Heart right ventricle (tissue), 16 donors: ENCODE data around the gene HOXA10. TPM values are rescaled to one million over a fixed set of nuclear protein-coding genes. Genes with fewer than 3 reads are reported as not detected.

ENCODE experiments used
- ATAC-seq, 8 donors: fragments of 200-7000 bp; cut with Tn5 transposase; one replicate each; pipeline ENCODE4 v1.9.1; 2020; ENCODE audit warnings: mild to moderate bottlenecking in 8 of 8, moderate library complexity in 8 of 8, moderate number of reproducible peaks in 1 of 8
- DNase-seq, 2 donors: peaks; one replicate each; pipeline ENCODE4 v3.0.0-alpha.2; 2020
- H3K27ac ChIP-seq, 10 donors: fragments of 200-600 bp; sonication (generic) in 2 of 10; one replicate each; pipeline versions ENCODE4 v1.5.0 to v1.8.0; 2020 to 2022; ENCODE audit warnings: mild to moderate bottlenecking in 3 of 10
- H3K27me3 ChIP-seq, 7 donors: fragments of 200-600 bp; one replicate each; pipeline ENCODE4 v1.8.0; 2021 to 2022; ENCODE audit warnings: mild to moderate bottlenecking in 2 of 7
- H3K36me3 ChIP-seq, 9 donors: fragments of 200-600 bp; sonication (generic) in 1 of 9; one replicate each; pipeline versions ENCODE4 v1.5.0 to v1.8.0; 2020 to 2022; ENCODE audit warnings: mild to moderate bottlenecking in 2 of 9
- H3K4me1 ChIP-seq, 9 donors: fragments of 200-600 bp; sonication (generic) in 1 of 9; one replicate each; pipeline versions ENCODE4 v1.5.0 to v1.8.0; 2020 to 2022; ENCODE audit warnings: mild to moderate bottlenecking in 4 of 9
- H3K4me3 ChIP-seq, 10 donors: fragments of 200-600 bp; sonication (generic) in 2 of 10; one replicate each; pipeline versions ENCODE4 v1.5.0 to v1.8.0; 2020 to 2022; ENCODE audit warnings: mild to moderate bottlenecking in 7 of 10, moderate library complexity in 2 of 10
- H3K9me3 ChIP-seq, 11 donors: fragments of 200-600 bp in 10 of 11; sonication (generic) in 2 of 11; one replicate each; pipeline versions ENCODE4 v1.5.0 to v1.8.0; 2013 to 2022; ENCODE audit warnings: mild to moderate bottlenecking in 2 of 11, control low read depth in 1 of 11, moderate library complexity in 1 of 11
- WGBS, 2 donors: extraction: QIAGEN DNeasy Blood & Tissue Kit; methylation state at CpG; one replicate each; pipeline ENCODE4 v1.1.7; 2013; ENCODE audit warnings: inconsistent platforms in 1 of 2; 5-methylcytosine and 5-hydroxymethylcytosine counted together
- intact Hi-C, 10 donors: fragments of 100-400 bp; cut with DNase I; formaldehyde crosslinking; loops; one replicate each; pipeline versions ENCODE4 v1.11.1 to v1.14.2; 2022
- polyA plus RNA-seq, 2 donors: library from polyadenylated mRNA; stranded (reverse); fragments of 200-250 nt; gene quantifications; one replicate each; pipeline ENCODE4 v1.2.3, GENCODE V29; 2013
- total RNA-seq, 10 donors: library from RNA; stranded (reverse); fragmentation: NEBNext Ultra II Directional in 3 of 10; extraction: Animal tissue kit (Norgen Biotek cat#: 25700) in 3 of 10; gene quantifications; one replicate each; pipeline versions ENCODE4 v1.2.1 to v1.2.4, GENCODE V29; 2021 to 2023
- TF ChIP-seq, protein P1 (sequence below), 9 donors: fragments of 200-600 bp; sonication (generic) in 2 of 9; IDR thresholded peaks; one replicate each; pipeline versions ENCODE4 v1.5.0 to v1.8.0; 2021 to 2022; ENCODE audit warnings: antibody characterized with exemption in 9 of 9, mild to moderate bottlenecking in 5 of 9, moderate library complexity in 1 of 9
- donor health status: Arrhythmogenic right ventricular cardiomyopathy.
- donor health status: ischemic (EF 13 %, LVEDD 7.1; RV severe dilation, severe dysfunction).
- donor health status: healthy with polysubstance abuse.
- donor health status: DM: no; HTN: yes; CAD: no.
- donor health status: DM: no; HTN: no; CAD: no.
- donor health status: ischemic (EF 25% LVEDD 6.9; RV normal size, moderate dysfunction).
- donor health status: ischemic (EF 25% LVEDD 5.7; RV mildly dilated, moderate dysfunction).
- donor health status: healthy.
- donor health status: DM: yes; HTN: yes; CAD: no.
- donor health status: Ischemic cardiomyopathy.
- donor health status: ischemic (EF 35%, LVEDD 5.7; RV mildly dilated, moderate dysfunction).
- donor health status: nonischemic (EF 11% LVEDD 7.7; RV severe dilation, severe dysfunction).
- donor health status: DM: yes; HTN: yes; CAD: no.
- donor health status: PGD.
- donor health status: ischemic (EF 29% LVEDD 5.4; RV normal size, mild dysfunction).
- donor health status: nonischemic (EF 23%, LVEDD 6.1; RV moderate dilation, normal function).

HOXA10 gene
- total and polyA plus RNA-seq, 12 donors, result 0.03 to 0.19 TPM; not detected in 10

DNA sequence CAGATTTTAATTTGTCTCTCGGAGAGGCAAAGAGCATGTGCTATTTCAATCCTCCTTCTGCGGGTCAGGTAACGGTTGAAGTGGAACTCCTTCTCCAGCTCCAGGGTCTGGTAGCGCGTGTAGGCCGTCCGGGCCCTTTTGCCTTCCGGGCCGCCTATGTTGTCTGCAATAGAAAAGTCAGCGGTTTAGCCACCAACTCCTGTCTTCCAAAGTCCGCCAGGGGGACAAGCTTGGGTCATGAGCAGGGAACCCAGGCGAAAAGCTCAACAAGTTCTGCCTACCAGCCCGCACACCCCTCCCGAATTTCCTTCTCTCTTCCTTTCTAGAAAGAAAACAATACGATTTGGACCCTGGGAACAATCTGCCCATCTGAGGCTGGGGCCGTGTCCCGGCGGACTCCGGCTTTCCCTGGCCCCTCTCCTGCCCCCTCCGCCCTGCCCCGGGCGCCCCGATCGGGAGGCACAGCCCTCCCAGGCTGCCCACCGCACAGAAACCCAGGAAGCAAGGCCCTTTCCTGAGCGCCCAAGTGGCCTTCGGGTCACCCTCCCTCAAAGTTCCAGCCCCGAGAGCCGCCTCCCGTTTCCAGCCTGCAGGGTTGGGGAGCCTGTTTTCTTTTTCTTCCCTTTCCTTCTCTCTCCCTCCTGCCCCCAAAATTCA is 32.1 kb downstream of the HOXA10 start:
- H3K27ac ChIP-seq, result no peak overlapping the region
- H3K9me3 ChIP-seq, result no peaks in the 10 kb centered on the region
- peaks cover 56 to 100% (median 100%) of the 10 kb centered on the region in 7 donors for H3K27me3 ChIP-seq
- no peak for ATAC-seq
- 7 to 14% methylated on average over 30 of the region's 30 CpGs for WGBS, 2 donors
- H3K36me3 ChIP-seq, result no peaks in the 10 kb centered on the region
- DNase-seq, result no peak
- peaks cover 0 to 49% (median 21%) of the 10 kb centered on the region in 9 donors for H3K4me1 ChIP-seq
- H3K4me3 ChIP-seq, result peak overlapping the region in 9 of 10 donors; percentile 10 to 60 (median 33)
- intact Hi-C loops, result no loop called here
- TF ChIP-seq, protein P1, sequence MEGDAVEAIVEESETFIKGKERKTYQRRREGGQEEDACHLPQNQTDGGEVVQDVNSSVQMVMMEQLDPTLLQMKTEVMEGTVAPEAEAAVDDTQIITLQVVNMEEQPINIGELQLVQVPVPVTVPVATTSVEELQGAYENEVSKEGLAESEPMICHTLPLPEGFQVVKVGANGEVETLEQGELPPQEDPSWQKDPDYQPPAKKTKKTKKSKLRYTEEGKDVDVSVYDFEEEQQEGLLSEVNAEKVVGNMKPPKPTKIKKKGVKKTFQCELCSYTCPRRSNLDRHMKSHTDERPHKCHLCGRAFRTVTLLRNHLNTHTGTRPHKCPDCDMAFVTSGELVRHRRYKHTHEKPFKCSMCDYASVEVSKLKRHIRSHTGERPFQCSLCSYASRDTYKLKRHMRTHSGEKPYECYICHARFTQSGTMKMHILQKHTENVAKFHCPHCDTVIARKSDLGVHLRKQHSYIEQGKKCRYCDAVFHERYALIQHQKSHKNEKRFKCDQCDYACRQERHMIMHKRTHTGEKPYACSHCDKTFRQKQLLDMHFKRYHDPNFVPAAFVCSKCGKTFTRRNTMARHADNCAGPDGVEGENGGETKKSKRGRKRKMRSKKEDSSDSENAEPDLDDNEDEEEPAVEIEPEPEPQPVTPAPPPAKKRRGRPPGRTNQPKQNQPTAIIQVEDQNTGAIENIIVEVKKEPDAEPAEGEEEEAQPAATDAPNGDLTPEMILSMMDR (IDR thresholded peaks at IDR 0.05), result no peak

DNA sequence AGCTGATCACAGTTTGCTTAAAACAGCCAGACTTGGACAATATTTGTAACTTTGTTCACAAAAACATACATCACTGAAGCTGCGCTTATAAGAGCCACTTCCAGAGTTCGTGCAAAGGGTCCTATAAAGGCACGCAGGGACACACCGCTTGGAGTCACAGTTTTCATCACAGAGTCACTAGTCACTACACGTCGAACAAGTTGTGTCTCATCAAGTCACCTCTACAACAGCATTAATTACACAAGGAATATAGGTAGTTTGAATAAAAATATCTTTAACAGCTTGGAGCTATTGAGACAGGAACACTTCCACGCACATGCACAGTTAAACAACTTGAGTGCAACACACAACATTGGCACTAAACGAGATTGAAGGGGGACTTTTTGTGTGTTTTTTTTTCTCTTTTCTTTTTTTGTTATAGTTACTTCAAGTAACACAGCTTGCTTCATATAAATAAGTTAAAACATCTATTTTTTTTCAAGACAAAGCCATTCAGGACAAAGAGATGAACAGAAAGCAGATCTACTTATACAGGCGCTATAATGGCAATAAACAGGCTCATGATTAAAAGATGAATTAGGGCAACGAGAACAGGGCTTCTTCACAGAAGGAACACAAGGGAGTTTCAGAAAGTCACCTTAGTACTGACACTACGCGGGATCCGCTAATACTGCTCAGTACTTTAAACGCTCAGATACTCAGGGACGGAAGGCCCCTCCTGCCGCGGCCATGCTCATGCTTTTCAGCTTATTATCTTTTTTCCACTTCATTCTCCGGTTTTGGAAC is 32.8 kb downstream of the HOXA10 start:
- peaks cover 0 to 48% (median 21%) of the 10 kb centered on the region in 9 donors for H3K4me1 ChIP-seq
- ATAC-seq, result no peak
- intact Hi-C loops, result no loop called here

DNA sequence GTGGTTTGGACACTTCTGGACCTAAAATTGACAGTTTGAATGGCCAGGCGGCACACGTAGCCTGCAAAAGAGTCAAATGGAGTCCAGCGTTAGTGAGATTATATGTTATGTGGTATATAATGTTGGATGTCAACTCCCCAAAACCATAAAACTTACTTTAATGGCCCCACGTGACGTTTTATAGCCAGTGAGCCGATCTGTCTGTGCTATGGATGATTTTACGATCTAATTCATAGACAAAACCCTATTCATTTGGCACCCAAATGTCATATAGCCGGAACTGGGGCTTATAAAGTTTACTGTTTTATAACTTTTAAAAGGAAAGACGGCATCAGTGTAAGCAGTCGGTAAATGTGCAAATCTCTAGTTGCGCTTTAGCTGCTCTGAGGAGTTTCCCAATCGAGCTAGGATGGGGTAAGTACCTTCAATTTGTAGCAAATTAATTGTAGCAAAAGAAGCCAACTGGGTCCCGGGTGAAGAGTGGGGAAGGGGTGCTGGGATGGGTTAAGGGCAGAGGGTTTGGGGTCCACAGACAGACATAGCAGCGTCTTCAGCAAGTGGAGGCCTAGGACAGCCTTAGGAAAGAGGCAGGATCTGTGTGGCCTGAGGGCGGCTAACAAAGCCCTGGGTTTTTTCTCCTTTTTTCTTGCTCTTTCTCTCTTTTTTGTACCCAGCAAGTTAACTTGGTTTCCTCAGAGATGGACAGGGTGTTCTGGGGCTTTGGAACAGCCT is 33.8 kb downstream of the HOXA10 start:
- 33 to 42% methylated on average over 15 of the region's 15 CpGs for WGBS, 2 donors
- ATAC-seq, result no peak
- Histone ChIP-seq H3K4me3 (no peak overlapping the region), H3K27ac (no peak overlapping the region), H3K27me3 (peaks cover 49 to 100% (median 100%) of the 10 kb centered on the region in 7 donors), H3K36me3 (no peaks in the 10 kb centered on the region), H3K4me1 (peaks cover 0 to 43% (median 19%) of the 10 kb centered on the region in 9 donors), H3K9me3 (no peaks in the 10 kb centered on the region)
- TF ChIP-seq, protein P1 (IDR thresholded peaks at IDR 0.05), result no peak
- intact Hi-C loops, result no loop called here
- DNase-seq, result no peak

More for the DNA sequence above, 32.8 kb downstream of the HOXA10 start:
- Histone ChIP-seq H3K27me3 (peaks cover 56 to 100% (median 100%) of the 10 kb centered on the region in 7 donors), H3K4me3 (peak overlapping the region in 2 of 10 donors; percentile 56 to 60), H3K27ac (no peak overlapping the region), H3K36me3 (no peaks in the 10 kb centered on the region), H3K9me3 (no peaks in the 10 kb centered on the region)
- TF ChIP-seq, protein P1 (IDR thresholded peaks at IDR 0.05), result no peak
- 29 to 36% methylated on average over 18 of the region's 18 CpGs for WGBS, 2 donors
- no peak for DNase-seq
